Measurements from ENCODE around the gene ATG4D.
A peak's percentile ranks its signal among the peaks of the same experiment; 100 is the strongest.
"Not testable (repeated sequence)": the region's sequence is repeated elsewhere in the genome, so short reads cannot be mapped to it uniquely, and the experiment has no call there.

The ATG4D gene

GRCh38 chr19:10538204-10538983, 5.3 kb upstream of the ATG4D start:
- POLR2A ChIA-PET: no interaction called here
- no peak for DNase-seq (ENCODE audit: extremely low spot score)
- CTCF ChIA-PET: interaction anchor here (0.8 to 1.3 kb wide), 4 partner anchors 14 to 35 kb away, joined by 3 to 4 read pairs (median 3); no protein-coding TSS in a partner anchor
- TF ChIP-seq CTCF (IDR thresholded peaks at IDR 0.05; ENCODE audit: control extremely low read depth, extremely low read depth, low read depth, missing control alignments): no peak

- POLR2A ChIA-PET: not testable (repeated sequence)
Observed at GRCh38 chr19:10539016-10539415, 4.7 kb upstream of the ATG4D start.

GRCh38 chr19:10543059-10543419, 665 bp upstream of the ATG4D start:
- TF ChIP-seq CTCF (IDR thresholded peaks at IDR 0.05; ENCODE audit: control extremely low read depth, extremely low read depth, low read depth, missing control alignments): no peak
- DNase-seq (ENCODE audit: extremely low spot score): no peak
- ChIA-PET POLR2A (no interaction called here), CTCF (interaction anchor here (1.0 to 3.4 kb wide), 11 partner anchors 8 to 157 kb away, joined by 3 to 32 read pairs (median 7); partner anchors contain the start of gene S1PR5)

More at GRCh38 chr19:10539016-10539415, 4.7 kb upstream of the ATG4D start:
- CTCF ChIA-PET: interaction anchor here (1.0 to 1.3 kb wide), 2 partner anchors 14 to 31 kb away, joined by 3 read pairs; no protein-coding TSS in a partner anchor
- DNase-seq (ENCODE audit: extremely low spot score): not testable (repeated sequence)

- DNase-seq (ENCODE audit: extremely low spot score): peak; percentile 43
- POLR2A ChIA-PET: no interaction called here
Observed at GRCh38 chr19:10544242-10544752, 593 bp downstream of the ATG4D start.

GRCh38 chr19:10544753-10545251, 1.1 kb downstream of the ATG4D start:
- no peak for DNase-seq (ENCODE audit: extremely low spot score)
- ChIA-PET POLR2A (no interaction called here), CTCF (interaction anchor here (0.7 kb wide), 1 partner anchor 9 kb away, joined by 3 read pairs; no protein-coding TSS in a partner anchor)
- no peak for TF ChIP-seq CTCF (IDR thresholded peaks at IDR 0.05; ENCODE audit: control extremely low read depth, extremely low read depth, low read depth, missing control alignments)

More at GRCh38 chr19:10544242-10544752, 593 bp downstream of the ATG4D start:
- CTCF ChIA-PET: interaction anchor here (0.7 kb wide), 1 partner anchor 10 kb away, joined by 3 read pairs; no protein-coding TSS in a partner anchor
- no peak for TF ChIP-seq CTCF (IDR thresholded peaks at IDR 0.05; ENCODE audit: control extremely low read depth, extremely low read depth, low read depth, missing control alignments)

- POLR2A ChIA-PET: no interaction called here
- no peak for DNase-seq (ENCODE audit: extremely low spot score)
- no peak for TF ChIP-seq CTCF (IDR thresholded peaks at IDR 0.05; ENCODE audit: control extremely low read depth, extremely low read depth, low read depth, missing control alignments)
- CTCF ChIA-PET: interaction anchor here (0.8 to 1.7 kb wide), 3 partner anchors 15 to 34 kb away, joined by 3 to 7 read pairs (median 4); partner anchors contain the start of gene CDKN2D
Observed at GRCh38 chr19:10546817-10547216, 3.1 kb downstream of the ATG4D start.

All from GM10248 (cell line).